CD14-positive monocyte (primary cell): ENCODE results near the gene AKR1C2. TPM values are rescaled to one million over a fixed set of nuclear protein-coding genes. Genes with fewer than 3 reads are reported as not detected.
"Not testable (repeated sequence)": the region's sequence is repeated elsewhere in the genome, so short reads cannot be mapped to it uniquely, and the experiment has no call there.

Source experiments
- DNase-seq, 3 donors: peaks; one replicate each; pipeline ENCODE4 v3.0.0-alpha.2; 2011 to 2022
- H2AFZ ChIP-seq: 2 replicates; pipeline ENCODE4 v1.6.0; 2012; ENCODE audit warnings: mild to moderate bottlenecking, low read depth, low read length, inconsistent platforms; ENCODE audit not compliant: insufficient read depth, poor library complexity, severe bottlenecking
- H3K27ac ChIP-seq, 2 donors: 1 replicate in 1 of 2; 2 replicates in 1 of 2; pipeline ENCODE4 v1.5.1; 2012 to 2013; ENCODE audit warnings: low read length in 2 of 2, control low read depth in 1 of 2, inconsistent platforms in 1 of 2, low read depth in 1 of 2, mild to moderate bottlenecking in 1 of 2
- H3K27me3 ChIP-seq, 2 donors: one replicate each; pipeline versions ENCODE4 v1.6.0 to v1.6.1; 2011 to 2013; ENCODE audit warnings: low read length in 2 of 2; ENCODE audit not compliant: control insufficient read depth in 2 of 2, insufficient read depth in 2 of 2
- H3K36me3 ChIP-seq, 2 donors: replicated peaks in 1 of 2; 1 replicate in 1 of 2; 2 replicates in 1 of 2; pipeline versions ENCODE4 v1.5.1 to v1.6.1; 2012 to 2013; ENCODE audit warnings: low read length in 2 of 2, control low read depth in 1 of 2, inconsistent platforms in 1 of 2, mild to moderate bottlenecking in 1 of 2; ENCODE audit not compliant: insufficient read depth in 2 of 2, control insufficient read depth in 1 of 2
- H3K4me1 ChIP-seq, 2 donors: 1 replicate in 1 of 2; 2 replicates in 1 of 2; pipeline versions ENCODE4 v1.5.1 to v1.6.1; 2012 to 2013; ENCODE audit warnings: low read length in 2 of 2, control low read depth in 1 of 2, inconsistent platforms in 1 of 2, mild to moderate bottlenecking in 1 of 2, moderate library complexity in 1 of 2; ENCODE audit not compliant: insufficient read depth in 2 of 2, control insufficient read depth in 1 of 2
- H3K4me2 ChIP-seq: replicated peaks from 2 replicates; pipeline ENCODE3; 2012; ENCODE audit warnings: low read length, moderate library complexity, mild to moderate bottlenecking; ENCODE audit not compliant: poor library complexity, severe bottlenecking; ENCODE audit errors: extremely low read depth
- H3K4me3 ChIP-seq, 3 experiments: fragments of 200-600 bp in 1 of 3; sonication (generic) in 1 of 3; replicated peaks in 1 of 3; 1 replicate in 2 of 3; 2 replicates in 1 of 3; pipeline ENCODE4 v1.5.1; 2011 to 2013; ENCODE audit warnings: low read length in 3 of 3, mild to moderate bottlenecking in 3 of 3, control low read depth in 2 of 3, low read depth in 2 of 3, inconsistent platforms in 1 of 3, moderate library complexity in 1 of 3
- H3K79me2 ChIP-seq: 2 replicates; pipeline ENCODE4 v1.6.0; 2012; ENCODE audit warnings: mild to moderate bottlenecking, control low read depth, inconsistent platforms, low read length, moderate library complexity; ENCODE audit not compliant: insufficient read depth
- H3K9ac ChIP-seq: 2 replicates; pipeline ENCODE4 v1.6.0; 2017; ENCODE audit warnings: low read length, mild to moderate bottlenecking; ENCODE audit not compliant: insufficient read depth, poor library complexity, severe bottlenecking
- H3K9me3 ChIP-seq, 2 donors: replicated peaks in 1 of 2; 1 replicate in 1 of 2; 2 replicates in 1 of 2; pipeline versions ENCODE4 v1.5.1 to v1.6.1; 2012 to 2013; ENCODE audit warnings: low read length in 2 of 2, control low read depth in 1 of 2; ENCODE audit not compliant: control insufficient read depth in 1 of 2, insufficient read depth in 1 of 2
- H4K20me1 ChIP-seq: 2 replicates; pipeline ENCODE4 v1.6.0; 2012; ENCODE audit warnings: mild to moderate bottlenecking, low read length, control low read depth, moderate library complexity; ENCODE audit not compliant: insufficient read depth
- H3K27ac Mint-ChIP-seq, 7 donors: one replicate each; pipeline ENCODE4 v1.8.0; 2020; ENCODE audit warnings: mild to moderate bottlenecking in 7 of 7, mixed read lengths in 7 of 7, moderate library complexity in 6 of 7, inconsistent platforms in 2 of 7
- H3K27me3 Mint-ChIP-seq, 3 donors: one replicate each; pipeline ENCODE4 v1.8.0; 2021 to 2022; ENCODE audit warnings: low read depth in 3 of 3, mild to moderate bottlenecking in 3 of 3, mixed read lengths in 3 of 3, moderate library complexity in 3 of 3, inconsistent platforms in 1 of 3
- H3K36me3 Mint-ChIP-seq, 2 donors: one replicate each; pipeline ENCODE4 v1.8.0; 2020; ENCODE audit warnings: mixed read lengths in 2 of 2, inconsistent platforms in 1 of 2, mild to moderate bottlenecking in 1 of 2
- H3K4me1 Mint-ChIP-seq: one replicate; pipeline ENCODE4 v1.8.0; 2020; ENCODE audit warnings: mild to moderate bottlenecking, mixed read lengths
- H3K4me3 Mint-ChIP-seq, 2 donors: one replicate each; pipeline ENCODE4 v1.8.0; 2020; ENCODE audit warnings: mild to moderate bottlenecking in 2 of 2, mixed read lengths in 2 of 2, moderate library complexity in 1 of 2
- H3K9me3 Mint-ChIP-seq, 7 donors: one replicate each; pipeline ENCODE4 v1.8.0; 2020 to 2022; ENCODE audit warnings: mixed read lengths in 7 of 7, mild to moderate bottlenecking in 6 of 7, moderate library complexity in 6 of 7, inconsistent platforms in 2 of 7
- WGBS: methylation state at CpG from one replicate; pipeline ENCODE4 v1.1.5; 2013; ENCODE audit warnings: missing lambda C conversion rate; ENCODE audit not compliant: insufficient coverage; 5-methylcytosine and 5-hydroxymethylcytosine counted together
- intact Hi-C, 2 donors: fragments of 100-400 bp; cut with micrococcal nuclease; formaldehyde crosslinking; loops; one replicate each; pipeline versions ENCODE4 v1.15.0 to v1.15.1; 2023
- polyA plus RNA-seq, 3 donors: library from polyadenylated mRNA; depleted of rRNA in 1 of 3; unstranded in 2 of 3; stranded (reverse) in 1 of 3; fragments of 300-500 nt in 2 of 3; fragments of >200 nt in 1 of 3; fragmentation: Illumina TruSeq in 2 of 3; gene quantifications; 1 replicate in 2 of 3; 2 replicates in 1 of 3; pipeline ENCODE4 v1.2.3, GENCODE V29; 2012 to 2021

The AKR1C2 gene
- polyA plus RNA-seq, 3 donors: 0.13 TPM; not detected in 2

- intact Hi-C loops: loop anchor here in 1 of 2 donors (5.0 kb wide), 1 partner anchor 52 kb away; no protein-coding TSS in a partner anchor
- not testable (repeated sequence) for H3K4me2 ChIP-seq
These were observed 5.3 kb upstream of the AKR1C2 start for GRCh38 chr10:5008857-5009548.

GRCh38 chr10:5004501-5004900, 844 bp upstream of the AKR1C2 start:
- DNase-seq, H3K9me3 Mint-ChIP-seq, H3K4me1 Mint-ChIP-seq, H3K36me3 Mint-ChIP-seq, H3K9me3 ChIP-seq, H2AFZ ChIP-seq, H3K27ac ChIP-seq, H3K4me2 ChIP-seq, H3K27ac Mint-ChIP-seq, H3K27me3 Mint-ChIP-seq, H3K36me3 ChIP-seq, H3K4me3 ChIP-seq, H3K4me1 ChIP-seq, H4K20me1 ChIP-seq, H3K79me2 ChIP-seq, intact Hi-C loops, H3K27me3 ChIP-seq, H3K4me3 Mint-ChIP-seq, H3K9ac ChIP-seq: not testable (repeated sequence)

More at GRCh38 chr10:5008857-5009548, 5.3 kb upstream of the AKR1C2 start:
- not testable (repeated sequence) for H3K27me3 Mint-ChIP-seq, H3K9me3 Mint-ChIP-seq, H3K36me3 Mint-ChIP-seq, H3K27me3 ChIP-seq, H3K27ac ChIP-seq, H2AFZ ChIP-seq, H4K20me1 ChIP-seq, H3K27ac Mint-ChIP-seq, H3K4me3 Mint-ChIP-seq, H3K4me3 ChIP-seq, H3K4me1 ChIP-seq, H3K79me2 ChIP-seq, H3K9me3 ChIP-seq, DNase-seq, H3K36me3 ChIP-seq, H3K4me1 Mint-ChIP-seq, H3K9ac ChIP-seq
- 80% methylated on average over 1 of the region's 4 CpGs for WGBS

DNA sequence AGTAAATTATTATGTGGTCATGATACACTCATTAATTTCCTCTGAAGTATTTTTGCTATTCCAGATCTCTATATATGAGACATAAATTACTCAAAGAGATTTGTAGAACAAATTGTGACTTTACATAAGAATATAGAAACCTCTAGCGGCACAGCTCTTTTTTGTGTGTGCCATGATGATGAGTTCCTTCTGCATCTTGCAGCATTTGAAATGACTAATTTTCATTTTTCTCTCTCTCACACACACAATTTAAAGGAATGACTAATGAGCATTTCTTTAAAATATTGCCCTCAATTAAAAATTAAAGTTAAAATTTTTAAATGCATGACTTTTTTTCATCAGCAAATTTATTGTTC, 351 bp upstream of the AKR1C2 start:
- H3K27ac ChIP-seq, H3K9ac ChIP-seq, DNase-seq, H4K20me1 ChIP-seq, H3K4me3 ChIP-seq, H3K4me1 Mint-ChIP-seq, H3K4me2 ChIP-seq, H3K4me3 Mint-ChIP-seq, H3K9me3 Mint-ChIP-seq, H3K4me1 ChIP-seq, H3K36me3 Mint-ChIP-seq, intact Hi-C loops, H2AFZ ChIP-seq, H3K27ac Mint-ChIP-seq, H3K27me3 ChIP-seq, H3K9me3 ChIP-seq, H3K79me2 ChIP-seq, H3K27me3 Mint-ChIP-seq, H3K36me3 ChIP-seq: not testable (repeated sequence)
- WGBS: no CpG with 5 or more reads among the region's 1 CpG
